ENCODE measurements around the gene RHOD.

- TF ChIP-seq EZH2 (IDR thresholded peaks at IDR 0.05): no peak
- TF ChIP-seq POLR2AphosphoS5 (IDR thresholded peaks at IDR 0.05; ENCODE audit: borderline replicate concordance, low read depth, low read length): no peak
- TF ChIP-seq FOXP2 (optimal IDR thresholded peaks at IDR 0.05; ENCODE audit: control extremely low read depth, extremely low read length, insufficient read depth): no peak
These were observed 29.7 kb upstream of the RHOD start for GRCh38 chr11:67026941-67027340.
